Measurements from ENCODE around the gene MAU2. TPM values are rescaled to one million over a fixed set of nuclear protein-coding genes. Genes with fewer than 3 reads are reported as not detected.

The MAU2 gene
- total and polyA plus RNA-seq, 2 of the 13 experiments (the other 11 are each of a cell fraction or from before 2014, with no cell fraction given), result 16.8 to 33.8 TPM

- TF ChIP-seq SRY (CRISPR knock-in tag; IDR thresholded peaks at IDR 0.05) (no peak), ZNF354B (CRISPR knock-in tag; IDR thresholded peaks at IDR 0.05) (no peak), RNF2 (conservative IDR thresholded peaks at IDR 0.05; ENCODE audit: low read depth) (no peak), ARID3A (IDR thresholded peaks at IDR 0.05; ENCODE audit: low read depth, low read length) (no peak), AGO1 (IDR thresholded peaks at IDR 0.05; ENCODE audit: low read depth, low read length, poor library complexity, severe bottlenecking) (no peak), RAD21 (CRISPR knock-in tag; IDR thresholded peaks at IDR 0.05) (peak; percentile 18), KLF16 (CRISPR knock-in tag; IDR thresholded peaks at IDR 0.05) (no peak), ZBTB7B (CRISPR knock-in tag; IDR thresholded peaks at IDR 0.05) (0 out of 2 replicates have a peak, but pooled peaks have one; percentile 13), NFIC (IDR thresholded peaks at IDR 0.05; ENCODE audit: low read length) (no peak), ZSCAN29 (CRISPR knock-in tag; conservative IDR thresholded peaks at IDR 0.05) (no peak), SMAD1 (CRISPR knock-in tag; IDR thresholded peaks at IDR 0.05; ENCODE audit: borderline replicate concordance, low read depth) (0 out of 2 replicates have a peak, but pooled peaks have one; percentile 5), RBFOX2 (IDR thresholded peaks at IDR 0.05; ENCODE audit: low read depth, low read length) (peak; percentile 55; the same call in 1 of the 2 replicates), RXRB (CRISPR knock-in tag; IDR thresholded peaks at IDR 0.05; ENCODE audit: borderline replicate concordance) (no peak), ZNF124 (CRISPR knock-in tag; IDR thresholded peaks at IDR 0.05) (no peak), CREM (IDR thresholded peaks at IDR 0.05) (no peak), CREM (CRISPR knock-in tag; IDR thresholded peaks at IDR 0.05) (no peak), ZNF569 (CRISPR knock-in tag; IDR thresholded peaks at IDR 0.05; ENCODE audit: borderline replicate concordance) (no peak)
- TF ChIP-seq, protein P1, sequence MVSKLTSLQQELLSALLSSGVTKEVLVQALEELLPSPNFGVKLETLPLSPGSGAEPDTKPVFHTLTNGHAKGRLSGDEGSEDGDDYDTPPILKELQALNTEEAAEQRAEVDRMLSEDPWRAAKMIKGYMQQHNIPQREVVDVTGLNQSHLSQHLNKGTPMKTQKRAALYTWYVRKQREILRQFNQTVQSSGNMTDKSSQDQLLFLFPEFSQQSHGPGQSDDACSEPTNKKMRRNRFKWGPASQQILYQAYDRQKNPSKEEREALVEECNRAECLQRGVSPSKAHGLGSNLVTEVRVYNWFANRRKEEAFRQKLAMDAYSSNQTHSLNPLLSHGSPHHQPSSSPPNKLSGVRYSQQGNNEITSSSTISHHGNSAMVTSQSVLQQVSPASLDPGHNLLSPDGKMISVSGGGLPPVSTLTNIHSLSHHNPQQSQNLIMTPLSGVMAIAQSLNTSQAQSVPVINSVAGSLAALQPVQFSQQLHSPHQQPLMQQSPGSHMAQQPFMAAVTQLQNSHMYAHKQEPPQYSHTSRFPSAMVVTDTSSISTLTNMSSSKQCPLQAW (CRISPR knock-in tag; IDR thresholded peaks at IDR 0.05), result no peak
- TF ChIP-seq, protein P2, sequence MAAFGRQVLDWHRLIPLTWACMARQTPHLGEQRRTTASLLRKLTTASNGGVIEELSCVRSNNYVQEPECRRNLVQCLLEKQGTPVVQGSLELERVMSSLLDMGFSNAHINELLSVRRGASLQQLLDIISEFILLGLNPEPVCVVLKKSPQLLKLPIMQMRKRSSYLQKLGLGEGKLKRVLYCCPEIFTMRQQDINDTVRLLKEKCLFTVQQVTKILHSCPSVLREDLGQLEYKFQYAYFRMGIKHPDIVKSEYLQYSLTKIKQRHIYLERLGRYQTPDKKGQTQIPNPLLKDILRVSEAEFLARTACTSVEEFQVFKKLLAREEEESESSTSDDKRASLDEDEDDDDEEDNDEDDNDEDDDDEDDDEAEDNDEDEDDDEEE (CRISPR knock-in tag; IDR thresholded peaks at IDR 0.05), result no peak
- TF ChIP-seq, protein P3, sequence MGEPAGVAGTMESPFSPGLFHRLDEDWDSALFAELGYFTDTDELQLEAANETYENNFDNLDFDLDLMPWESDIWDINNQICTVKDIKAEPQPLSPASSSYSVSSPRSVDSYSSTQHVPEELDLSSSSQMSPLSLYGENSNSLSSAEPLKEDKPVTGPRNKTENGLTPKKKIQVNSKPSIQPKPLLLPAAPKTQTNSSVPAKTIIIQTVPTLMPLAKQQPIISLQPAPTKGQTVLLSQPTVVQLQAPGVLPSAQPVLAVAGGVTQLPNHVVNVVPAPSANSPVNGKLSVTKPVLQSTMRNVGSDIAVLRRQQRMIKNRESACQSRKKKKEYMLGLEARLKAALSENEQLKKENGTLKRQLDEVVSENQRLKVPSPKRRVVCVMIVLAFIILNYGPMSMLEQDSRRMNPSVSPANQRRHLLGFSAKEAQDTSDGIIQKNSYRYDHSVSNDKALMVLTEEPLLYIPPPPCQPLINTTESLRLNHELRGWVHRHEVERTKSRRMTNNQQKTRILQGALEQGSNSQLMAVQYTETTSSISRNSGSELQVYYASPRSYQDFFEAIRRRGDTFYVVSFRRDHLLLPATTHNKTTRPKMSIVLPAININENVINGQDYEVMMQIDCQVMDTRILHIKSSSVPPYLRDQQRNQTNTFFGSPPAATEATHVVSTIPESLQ (CRISPR knock-in tag; conservative IDR thresholded peaks at IDR 0.05), result no peak
- TF ChIP-seq, protein P4, sequence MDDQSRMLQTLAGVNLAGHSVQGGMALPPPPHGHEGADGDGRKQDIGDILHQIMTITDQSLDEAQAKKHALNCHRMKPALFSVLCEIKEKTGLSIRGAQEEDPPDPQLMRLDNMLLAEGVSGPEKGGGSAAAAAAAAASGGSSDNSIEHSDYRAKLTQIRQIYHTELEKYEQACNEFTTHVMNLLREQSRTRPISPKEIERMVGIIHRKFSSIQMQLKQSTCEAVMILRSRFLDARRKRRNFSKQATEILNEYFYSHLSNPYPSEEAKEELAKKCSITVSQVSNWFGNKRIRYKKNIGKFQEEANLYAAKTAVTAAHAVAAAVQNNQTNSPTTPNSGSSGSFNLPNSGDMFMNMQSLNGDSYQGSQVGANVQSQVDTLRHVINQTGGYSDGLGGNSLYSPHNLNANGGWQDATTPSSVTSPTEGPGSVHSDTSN (CRISPR knock-in tag; IDR thresholded peaks at IDR 0.05; ENCODE audit: borderline replicate concordance), result no peak
These were observed 65.6 kb downstream of the MAU2 start (continued) for GRCh38 chr19:19385896-19386869.

Measured in HepG2 (cell line).